ENCODE measurements around the gene TMCC2.

The TMCC2 gene

GRCh38 chr1:205317311-205317917 lies 89.7 kb downstream of the TMCC2 start:
- Histone ChIP-seq H3K4me3 (ENCODE audit: low read length) (no peak overlapping the region), H3K27me3 (ENCODE audit: control insufficient read depth, insufficient read depth, low read length) (no peaks in the 10 kb centered on the region), H3K4me1 (ENCODE audit: control insufficient read depth, insufficient read depth, low read length) (peaks cover 26% of the 10 kb centered on the region), H3K36me3 (ENCODE audit: control insufficient read depth, insufficient read depth, low read length) (no peaks in the 10 kb centered on the region), H3K27ac (ENCODE audit: low read length) (no peak overlapping the region), H3K9me3 (ENCODE audit: control insufficient read depth, insufficient read depth, low read length) (no peaks in the 10 kb centered on the region)
- no CpG with 5 or more reads among the region's 7 CpGs for WGBS (ENCODE audit: insufficient coverage, insufficient read length)
- DNase-seq (ENCODE audit: low read depth, low spot score), result no peak

DNA sequence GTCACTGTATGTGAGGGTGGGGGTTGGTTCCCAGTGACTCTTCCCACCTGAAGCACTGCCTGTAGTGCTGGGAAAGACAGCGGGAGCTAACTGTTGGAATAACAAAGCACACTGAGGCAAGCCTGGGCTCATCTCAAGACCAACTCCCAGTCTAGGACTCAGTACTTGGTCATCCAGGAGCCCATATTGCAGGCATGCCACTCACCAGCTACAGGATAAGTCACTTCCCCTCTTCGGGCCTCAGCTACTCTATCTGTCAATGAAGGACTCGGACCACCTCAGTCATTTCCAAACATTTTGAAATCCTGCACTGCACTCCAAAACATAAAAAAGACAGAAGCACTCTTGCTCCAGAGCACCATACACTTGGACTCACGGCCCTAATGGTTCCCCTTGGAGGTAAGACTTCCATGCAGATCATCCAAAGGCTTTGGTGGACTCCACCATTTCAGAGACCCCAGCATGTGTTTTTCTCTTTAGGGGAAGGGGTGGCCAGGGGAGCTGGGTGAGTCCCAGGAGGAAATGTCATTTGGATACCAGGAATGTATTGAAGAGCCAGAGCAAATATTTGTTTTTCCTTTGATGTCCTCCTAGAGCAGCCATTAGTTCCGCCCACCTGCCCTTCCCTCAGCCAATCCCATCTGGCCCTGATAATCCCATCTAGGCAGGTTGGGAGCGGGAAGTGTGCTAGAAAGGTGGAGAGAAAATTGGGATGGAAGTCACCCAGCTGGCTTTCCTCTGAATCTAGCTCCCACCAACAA lies 90.7 kb downstream of the TMCC2 start:
- H3K36me3 ChIP-seq (ENCODE audit: control insufficient read depth, insufficient read depth, low read length), result no peaks in the 10 kb centered on the region
- no peaks in the 10 kb centered on the region for H3K9me3 ChIP-seq (ENCODE audit: control insufficient read depth, insufficient read depth, low read length)
- DNase-seq (ENCODE audit: low read depth, low spot score), result no peak
- H3K4me1 ChIP-seq (ENCODE audit: control insufficient read depth, insufficient read depth, low read length), result peaks cover 22% of the 10 kb centered on the region
- H3K27ac ChIP-seq (ENCODE audit: low read length), result no peak overlapping the region
- no peak overlapping the region for H3K4me3 ChIP-seq (ENCODE audit: low read length)
- no peaks in the 10 kb centered on the region for H3K27me3 ChIP-seq (ENCODE audit: control insufficient read depth, insufficient read depth, low read length)
- no CpG with 5 or more reads among the region's 6 CpGs for WGBS (ENCODE audit: insufficient coverage, insufficient read length)

- H3K4me3 ChIP-seq (ENCODE audit: low read length), result no peak overlapping the region
- no CpG with 5 or more reads among the region's 6 CpGs for WGBS (ENCODE audit: insufficient coverage, insufficient read length)
These were observed 91.6 kb downstream of the TMCC2 start for GRCh38 chr1:205319081-205320018.

GRCh38 chr1:205321162-205321958 lies 93.6 kb downstream of the TMCC2 start, which contains the start of gene NUAK2:
NUAK2 (minus strand) TSS chr1:205321745; CDS start chr1:205321628, 117 bp downstream.
- no peak within 1 kb of the TSS for H3K27ac ChIP-seq (ENCODE audit: low read length)
- peaks cover 22% of the 10 kb centered on the region for H3K4me1 ChIP-seq (ENCODE audit: control insufficient read depth, insufficient read depth, low read length)
- no CpG with 5 or more reads among the region's 75 CpGs for WGBS (ENCODE audit: insufficient coverage, insufficient read length)
- H3K36me3 ChIP-seq (ENCODE audit: control insufficient read depth, insufficient read depth, low read length), result no peaks in the 10 kb centered on the region
- DNase-seq (ENCODE audit: low read depth, low spot score), result peak; percentile 88
- no peaks in the 10 kb centered on the region for H3K27me3 ChIP-seq (ENCODE audit: control insufficient read depth, insufficient read depth, low read length)
- no peaks in the 10 kb centered on the region for H3K9me3 ChIP-seq (ENCODE audit: control insufficient read depth, insufficient read depth, low read length)
- H3K4me3 ChIP-seq (ENCODE audit: low read length), result peak within 1 kb of the TSS; percentile 57; the same call in 1 of the 2 replicates

More at GRCh38 chr1:205319081-205320018, 91.6 kb downstream of the TMCC2 start:
- Histone ChIP-seq H3K27ac (ENCODE audit: low read length) (no peak overlapping the region), H3K36me3 (ENCODE audit: control insufficient read depth, insufficient read depth, low read length) (no peaks in the 10 kb centered on the region), H3K27me3 (ENCODE audit: control insufficient read depth, insufficient read depth, low read length) (no peaks in the 10 kb centered on the region), H3K9me3 (ENCODE audit: control insufficient read depth, insufficient read depth, low read length) (no peaks in the 10 kb centered on the region), H3K4me1 (ENCODE audit: control insufficient read depth, insufficient read depth, low read length) (peaks cover 22% of the 10 kb centered on the region)
- no peak for DNase-seq (ENCODE audit: low read depth, low spot score)

DNA sequence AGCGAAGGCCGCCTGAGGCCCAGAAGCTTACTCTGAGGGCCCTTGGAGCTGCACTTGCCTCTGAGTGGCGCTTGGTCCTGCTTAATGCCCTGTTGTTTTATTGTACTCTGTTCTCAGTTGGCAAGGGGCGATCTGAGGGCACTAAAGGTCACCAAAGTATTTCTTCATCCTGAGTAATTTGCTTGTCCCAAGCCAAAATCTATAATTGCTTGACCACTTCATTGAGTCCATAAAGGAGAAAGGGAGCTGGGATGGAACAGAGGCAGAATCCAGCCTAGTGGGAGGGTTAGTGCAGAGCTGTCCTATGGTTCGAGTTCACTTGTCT lies 94.2 kb downstream of the TMCC2 start:
- Histone ChIP-seq H3K27me3 (ENCODE audit: control insufficient read depth, insufficient read depth, low read length) (no peaks in the 10 kb centered on the region), H3K4me3 (ENCODE audit: low read length) (no peak overlapping the region), H3K27ac (ENCODE audit: low read length) (no peak overlapping the region), H3K36me3 (ENCODE audit: control insufficient read depth, insufficient read depth, low read length) (no peaks in the 10 kb centered on the region), H3K9me3 (ENCODE audit: control insufficient read depth, insufficient read depth, low read length) (no peaks in the 10 kb centered on the region), H3K4me1 (ENCODE audit: control insufficient read depth, insufficient read depth, low read length) (peaks cover 22% of the 10 kb centered on the region)
- WGBS (ENCODE audit: insufficient coverage, insufficient read length), result no CpG with 5 or more reads among the region's 5 CpGs
- no peak for DNase-seq (ENCODE audit: low read depth, low spot score)
